GM12878 (cell line): ENCODE data around the gene FOXB2. TPM values are rescaled to one million over a fixed set of nuclear protein-coding genes. Genes with fewer than 3 reads are reported as not detected.

Source experiments
- ATAC-seq: fragments of 200-7000 bp; cut with Tn5 transposase; 3 replicates; pipeline ENCODE4 v1.9.1; 2020; ENCODE audit warnings: mild to moderate bottlenecking, moderate library complexity
- BruUV-seq: library from RNA; stranded (reverse); fragments of 400-500 nt; replicated peaks from 2 replicates; lab custom pipeline; 2021; lab: Mats Ljungman, UMichigan
- CTCF ChIA-PET: fragments of 300-600 bp; sonication (Branson Sonifier 250); formaldehyde crosslinking; extraction: SDS; loops from one replicate; lab custom pipeline; 2021; ENCODE audit warnings: inconsistent platforms; lab: Yijun Ruan, JAX
- POLR2A ChIA-PET: fragments of 350-600 bp; formaldehyde crosslinking; extraction: SDS; loops from one replicate; lab custom pipeline; 2021; ENCODE audit warnings: inconsistent platforms; lab: Charles Lee
- RAD21 ChIA-PET: fragments of 300-600 bp; sonication (Branson Sonifier 250); formaldehyde crosslinking; loops from one replicate; lab custom pipeline; 2023; ENCODE audit warnings: antibody characterized with exemption; ENCODE audit not compliant: unreplicated experiment; lab: Charles Lee
- SMC1A ChIA-PET: fragments of 300-600 bp; sonication (Branson Sonifier 250); formaldehyde crosslinking; loops from one replicate; lab custom pipeline; 2023; ENCODE audit not compliant: unreplicated experiment, uncharacterized antibody; lab: Charles Lee
- DNase-seq: peaks from one replicate; pipeline ENCODE4 v3.0.0-alpha.2; 2011; ENCODE audit warnings: low read depth, low spot score
- FAIRE-seq: peaks from 3 replicates; lab custom pipeline; 2011; peaks lifted over from hg19 to GRCh38; lab: Jason Lieb, UNC
- H2AFZ ChIP-seq: 2 replicates; pipeline ENCODE4 v1.6.0; 2011; ENCODE audit warnings: low read depth, low read length, control low read depth; ENCODE audit not compliant: control insufficient read depth
- H3K27ac ChIP-seq: 2 replicates; pipeline ENCODE4 v1.5.1; 2011; ENCODE audit warnings: control low read depth; ENCODE audit not compliant: control insufficient read depth, insufficient read depth
- H3K27me3 ChIP-seq, 2 experiments: replicated peaks in 1 of 2; 2 replicates each; pipeline versions ENCODE4 v1.6.0 to v1.6.1; 2011; ENCODE audit warnings: low read length in 1 of 2; ENCODE audit not compliant: control insufficient read depth in 2 of 2, insufficient read depth in 2 of 2
- H3K36me3 ChIP-seq, 2 experiments: 2 replicates each; pipeline ENCODE4 v1.5.1; 2011; ENCODE audit warnings: low read length in 1 of 2; ENCODE audit not compliant: control insufficient read depth in 2 of 2, insufficient read depth in 2 of 2
- H3K4me1 ChIP-seq: 2 replicates; pipeline ENCODE4 v1.6.1; 2011; ENCODE audit warnings: mild to moderate bottlenecking, low read length, moderate library complexity, mixed read lengths; ENCODE audit not compliant: control insufficient read depth, insufficient read depth
- H3K4me2 ChIP-seq: 2 replicates; pipeline ENCODE4 v1.6.0; 2011; ENCODE audit warnings: control low read depth; ENCODE audit not compliant: control insufficient read depth, insufficient read depth
- H3K4me3 ChIP-seq: fragments of 200-600 bp; sonication (generic); 2 replicates; pipeline ENCODE4 v1.5.1; 2016
- H3K79me2 ChIP-seq: 2 replicates; pipeline ENCODE4 v1.6.0; 2011; ENCODE audit warnings: low read length; ENCODE audit not compliant: control insufficient read depth, insufficient read depth
- H3K9ac ChIP-seq: 2 replicates; pipeline ENCODE4 v1.8.0; 2011; ENCODE audit warnings: low read length, control low read depth, mixed read lengths; ENCODE audit not compliant: control insufficient read depth, insufficient read depth
- H3K9me3 ChIP-seq: replicated peaks from 3 replicates; pipeline ENCODE4 v1.5.1; 2011; ENCODE audit warnings: mild to moderate bottlenecking, low read length; ENCODE audit not compliant: control insufficient read depth, insufficient read depth
- H4K20me1 ChIP-seq: 2 replicates; pipeline ENCODE4 v1.6.0; 2011; ENCODE audit not compliant: control insufficient read depth, insufficient read depth
- BMI1 ChIP-seq: fragments of 450-650 bp; IDR thresholded peaks from 2 replicates; pipeline ENCODE4 v1.6.1; 2016; ENCODE audit warnings: mild to moderate bottlenecking, moderate library complexity, borderline replicate concordance
- CBFB ChIP-seq: IDR thresholded peaks from 2 replicates; pipeline ENCODE4 v1.6.1; 2016; ENCODE audit warnings: antibody characterized with exemption, low read depth
- EED ChIP-seq: sonication (generic); IDR thresholded peaks from 2 replicates; pipeline ENCODE4 v1.6.1; 2016; ENCODE audit warnings: antibody characterized with exemption, low read depth
- EGR1 ChIP-seq, 2 experiments: IDR thresholded peaks; 1 replicate in 1 of 2; 2 replicates in 1 of 2; pipeline ENCODE4 v1.6.1; 2011 to 2012; ENCODE audit warnings: low read depth in 2 of 2, low read length in 2 of 2, borderline replicate concordance in 1 of 2, mild to moderate bottlenecking in 1 of 2, moderate library complexity in 1 of 2
- MTA3 ChIP-seq: IDR thresholded peaks from 2 replicates; pipeline ENCODE4 v1.6.1; 2012; ENCODE audit warnings: low read length, inconsistent platforms, borderline replicate concordance
- RELA ChIP-seq: fragments of 450-650 bp; IDR thresholded peaks from 2 replicates; pipeline ENCODE4 v1.8.0; 2014; ENCODE audit warnings: borderline replicate concordance; ENCODE audit not compliant: partially characterized antibody
- SIN3A ChIP-seq: IDR thresholded peaks from 2 replicates; pipeline ENCODE4 v1.6.1; 2012; ENCODE audit warnings: low read depth, low read length, improper control_type of control experiment
- SREBF1 ChIP-seq: IDR thresholded peaks from 2 replicates; pipeline ENCODE4 v1.6.1; 2012; ENCODE audit warnings: mild to moderate bottlenecking, low read length
- SRF ChIP-seq, 2 experiments: IDR thresholded peaks; 2 replicates each; pipeline ENCODE4 v1.6.1; 2011; ENCODE audit warnings: low read depth in 2 of 2, low read length in 2 of 2, mild to moderate bottlenecking in 1 of 2, moderate library complexity in 1 of 2
- TCF7 ChIP-seq: IDR thresholded peaks from 2 replicates; pipeline ENCODE4 v1.6.1; 2014; ENCODE audit warnings: antibody characterized with exemption, borderline replicate concordance
- ZBTB4 ChIP-seq: fragments of 450-650 bp; formaldehyde crosslinking; IDR thresholded peaks from 2 replicates; pipeline ENCODE4 v1.4.0; 2022; ENCODE audit warnings: mild to moderate bottlenecking, moderate library complexity
- ZNF24 ChIP-seq: fragments of 450-650 bp; IDR thresholded peaks from 2 replicates; pipeline ENCODE4 v1.6.1; 2017; ENCODE audit warnings: antibody characterized with exemption, mild to moderate bottlenecking
- ZNF274 ChIP-seq: IDR thresholded peaks from one replicate; pipeline ENCODE4 v1.8.0; 2011; ENCODE audit not compliant: insufficient read length, insufficient read depth
- WGBS: methylation state at CpG from one replicate; pipeline ENCODE4 v1.1.6; 2016; ENCODE audit warnings: low lambda C conversion rate; ENCODE audit not compliant: insufficient replicate concordance, insufficient coverage; ENCODE audit errors: missing lambda C conversion rate; 5-methylcytosine and 5-hydroxymethylcytosine counted together
- in situ Hi-C: fragments of 300-500 bp; cut with MboI; formaldehyde crosslinking; loops from 9 replicates; pipeline ENCODE4 v1.14.3; 2018; ENCODE audit warnings: mixed read lengths
- intact Hi-C: fragments of 100-400 bp; cut with micrococcal nuclease; formaldehyde crosslinking; loops from one replicate; pipeline ENCODE4 v1.14.2; 2022; ENCODE audit not compliant: unreplicated experiment
- polyA plus RNA-seq, 11 experiments: library from polyadenylated mRNA; depleted of rRNA in 4 of 11; unstranded in 6 of 11; stranded (reverse) in 5 of 11; fragments of >200 nt; fragmentation: Nextera tagmentation in 4 of 11; fragmentation: Illumina TruSeq in 1 of 11; extraction: Ambion mirVana in 4 of 11; extraction: Trizol in 1 of 11; gene quantifications; 1 replicate in 1 of 11; 2 replicates in 10 of 11; pipeline versions ENCODE4 v1.2.1 to v1.2.3, GENCODE V29; 2011 to 2016; ENCODE audit warnings: inconsistent platforms in 2 of 11, missing spikeins in 2 of 11, low read depth in 1 of 11
- total RNA-seq, 4 experiments: library from RNA; depleted of rRNA in 3 of 4; stranded (reverse); fragments of >200 nt in 3 of 4; fragmentation: Illumina TruSeq in 1 of 4; extraction: Trizol in 1 of 4; gene quantifications; 2 replicates each; pipeline versions ENCODE4 v1.2.1 to v1.2.3, GENCODE V29; 2013 to 2021

The FOXB2 gene
- total and polyA plus RNA-seq, 10 of the 15 experiments (the other 5 are each of a cell fraction or from before 2014, with no cell fraction given) = not detected

- POLR2A ChIA-PET = no interaction called here
- in situ Hi-C loops (no loop called here), intact Hi-C loops (no loop called here)
- no peak for DNase-seq
- H3K4me2 ChIP-seq = no peak overlapping the region
- SMC1A ChIA-PET = no interaction called here
- H2AFZ ChIP-seq = no peak overlapping the region
- H3K36me3 ChIP-seq = no peaks in the 10 kb centered on the region
- BruUV-seq = no TSS peak
- H3K9ac ChIP-seq = no peak overlapping the region
- WGBS = 60% methylated on average over 12 of the region's 12 CpGs
- H4K20me1 ChIP-seq = no peaks in the 10 kb centered on the region; the same call in 1 of the 2 replicates
- H3K27me3 ChIP-seq = peaks cover 14 to 27% of the 10 kb centered on the region in 2 experiments
- no peaks in the 10 kb centered on the region; the same call in 2 of the 3 replicates for H3K9me3 ChIP-seq
- FAIRE-seq = no peak
- CTCF ChIA-PET = no interaction called here
- no peaks in the 10 kb centered on the region for H3K79me2 ChIP-seq
- ATAC-seq = no peak
- no peak overlapping the region for H3K4me3 ChIP-seq
- H3K27ac ChIP-seq = no peak overlapping the region
- no peaks in the 10 kb centered on the region for H3K4me1 ChIP-seq
- RAD21 ChIA-PET = no interaction called here
- TF ChIP-seq TCF7 = no peak
- TF ChIP-seq CBFB = no peak
- TF ChIP-seq SRF (IDR thresholded peaks at IDR 0.05; ENCODE audit: low read depth in 2 of 2, low read length in 2 of 2) = no peak
- TF ChIP-seq ZNF274 = no peak
- no peak for TF ChIP-seq EGR1 (IDR thresholded peaks at IDR 0.05; ENCODE audit: borderline replicate concordance in 1 of 2, low read depth in 2 of 2, low read length in 2 of 2)
- TF ChIP-seq SREBF1 = no peak
- no peak for TF ChIP-seq MTA3
- no peak for TF ChIP-seq SIN3A
- no peak for TF ChIP-seq ZBTB4
- no peak for TF ChIP-seq BMI1
- no peak for TF ChIP-seq RELA
- no peak for TF ChIP-seq ZNF24
- no peak for TF ChIP-seq EED
- TF ChIP-seq, all 136 proteins: peak for 0
Observed at GRCh38 chr9:77018969-77019235, 553 bp upstream of the FOXB2 start.
